Frontal cortex (tissue), 4 donors: ENCODE measurements around the gene CKS2. TPM values are rescaled to one million over a fixed set of nuclear protein-coding genes. Genes with fewer than 3 reads are reported as not detected.

Experiments
- DNase-seq, 2 donors: peaks; one replicate each; pipeline ENCODE4 v3.0.0; 2012; ENCODE audit warnings: low spot score in 2 of 2
- FAIRE-seq: peaks from 2 replicates; lab custom pipeline; 2012; peaks lifted over from hg19 to GRCh38; lab: Jason Lieb, UNC
- small RNA-seq: library from RNA; depleted of rRNA; stranded (forward); fragments of <200 nt; gene quantifications from one replicate; pipeline ENCODE3, GENCODE V24; 2014
- total RNA-seq: library from RNA; depleted of rRNA; stranded (reverse); fragments of >200 nt; gene quantifications from one replicate; pipeline ENCODE4 v1.2.3, GENCODE V29; 2014
- donor health status: control.
- donor health status: control.
- donor health status: control.

The CKS2 gene
- total RNA-seq, 1 donor from 2014 or later = 25.7 TPM

DNA sequence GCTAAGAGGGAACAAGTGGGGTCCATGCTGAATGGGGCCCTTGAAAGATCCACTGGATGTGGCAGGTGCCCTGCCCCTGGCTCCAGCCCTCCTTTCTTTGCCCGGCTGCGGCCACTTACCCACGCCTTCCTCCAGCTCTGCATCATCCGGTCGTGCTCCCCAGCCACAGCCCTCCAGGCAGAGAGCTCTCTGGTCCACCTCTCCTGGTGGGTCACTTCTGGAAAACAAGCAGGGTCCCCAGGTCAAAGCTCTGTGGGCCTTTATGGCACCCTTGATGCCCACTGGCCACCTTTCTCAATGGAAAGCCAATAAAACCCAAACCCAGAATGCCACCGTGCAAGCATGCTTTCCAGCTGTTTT is 52.3 kb downstream of the CKS2 start:
- FAIRE-seq = no peak
- DNase-seq = no peak

- no peak for DNase-seq
- FAIRE-seq = no peak
Observed at GRCh38 chr9:89363921-89364665, 53.1 kb downstream of the CKS2 start.

- DNase-seq (no peak), FAIRE-seq (no peak)
Observed at GRCh38 chr9:89364666-89365531, 53.9 kb downstream of the CKS2 start.

GRCh38 chr9:89365532-89365912 is 54.5 kb downstream of the CKS2 start:
- FAIRE-seq = no peak
- DNase-seq = no peak

Small RNAs within 50 kb of the gene (small RNA-seq; reads per million reads assigned to genes)
- not detected for gene MIR3153

Other genes starting within 250 kb of the CKS2 start
- gene SHC3, start 132.4 kb upstream of the CKS2 start, total RNA-seq = 49.3 TPM
- 67.7 TPM for gene SECISBP2, start 7.3 kb downstream of the CKS2 start, total RNA-seq
- gene SEMA4D, start 186.9 kb downstream of the CKS2 start, total RNA-seq = 7.7 TPM